WERI-Rb-1 (cell line): ENCODE measurements around the gene PNRC2.
A peak's percentile ranks its signal among the peaks of the same experiment; 100 is the strongest.

Experiments used
- DNase-seq: peaks from one replicate; pipeline ENCODE4 v3.0.0-alpha.2; 2020
- H3K27ac ChIP-seq: fragments of 250-450 bp; sonication (Bioruptor Pico); 2 replicates; pipeline ENCODE4 v1.5.1; 2020; ENCODE audit warnings: mild to moderate bottlenecking, moderate library complexity
- H3K27me3 ChIP-seq: fragments of 250-450 bp; sonication (Bioruptor Pico); 2 replicates; pipeline ENCODE4 v1.5.1; 2021; ENCODE audit warnings: mild to moderate bottlenecking, low read depth, moderate library complexity; ENCODE audit not compliant: insufficient read depth, severe bottlenecking
- H3K36me3 ChIP-seq: fragments of 250-450 bp; sonication (Bioruptor Pico); 2 replicates; pipeline ENCODE4 v1.5.1; 2020; ENCODE audit warnings: mild to moderate bottlenecking, moderate library complexity
- H3K4me3 ChIP-seq: 2 replicates; pipeline ENCODE4 v1.5.1; 2011; ENCODE audit warnings: low read depth, mild to moderate bottlenecking, control low read depth, low read length
- H3K9me3 ChIP-seq: fragments of 250-450 bp; sonication (Bioruptor Pico); 2 replicates; pipeline ENCODE4 v1.5.1; 2021; ENCODE audit warnings: mild to moderate bottlenecking, moderate library complexity; ENCODE audit not compliant: severe bottlenecking
- TF ChIP-seq, protein P1 (sequence below): IDR thresholded peaks from 2 replicates; pipeline ENCODE4 v1.5.1; 2011; ENCODE audit warnings: low read depth, mild to moderate bottlenecking, control low read depth, inconsistent platforms, low read length

PNRC2 gene

GRCh38 chr1:23966973-23967493 is 7.4 kb downstream of the PNRC2 start:
- Histone ChIP-seq H3K4me3 (no peak overlapping the region), H3K27me3 (no peaks in the 10 kb centered on the region), H3K9me3 (no peaks in the 10 kb centered on the region), H3K36me3 (peaks cover 81% of the 10 kb centered on the region), H3K27ac (no peak overlapping the region)
- TF ChIP-seq, protein P1, sequence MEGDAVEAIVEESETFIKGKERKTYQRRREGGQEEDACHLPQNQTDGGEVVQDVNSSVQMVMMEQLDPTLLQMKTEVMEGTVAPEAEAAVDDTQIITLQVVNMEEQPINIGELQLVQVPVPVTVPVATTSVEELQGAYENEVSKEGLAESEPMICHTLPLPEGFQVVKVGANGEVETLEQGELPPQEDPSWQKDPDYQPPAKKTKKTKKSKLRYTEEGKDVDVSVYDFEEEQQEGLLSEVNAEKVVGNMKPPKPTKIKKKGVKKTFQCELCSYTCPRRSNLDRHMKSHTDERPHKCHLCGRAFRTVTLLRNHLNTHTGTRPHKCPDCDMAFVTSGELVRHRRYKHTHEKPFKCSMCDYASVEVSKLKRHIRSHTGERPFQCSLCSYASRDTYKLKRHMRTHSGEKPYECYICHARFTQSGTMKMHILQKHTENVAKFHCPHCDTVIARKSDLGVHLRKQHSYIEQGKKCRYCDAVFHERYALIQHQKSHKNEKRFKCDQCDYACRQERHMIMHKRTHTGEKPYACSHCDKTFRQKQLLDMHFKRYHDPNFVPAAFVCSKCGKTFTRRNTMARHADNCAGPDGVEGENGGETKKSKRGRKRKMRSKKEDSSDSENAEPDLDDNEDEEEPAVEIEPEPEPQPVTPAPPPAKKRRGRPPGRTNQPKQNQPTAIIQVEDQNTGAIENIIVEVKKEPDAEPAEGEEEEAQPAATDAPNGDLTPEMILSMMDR, result no peak
- no peak for DNase-seq

- TF ChIP-seq, protein P1, result no peak
- Histone ChIP-seq H3K4me3 (no peak overlapping the region), H3K27me3 (no peaks in the 10 kb centered on the region), H3K9me3 (no peaks in the 10 kb centered on the region), H3K36me3 (peaks cover 89% of the 10 kb centered on the region), H3K27ac (no peak overlapping the region)
- DNase-seq, result no peak
These were observed 8.2 kb downstream of the PNRC2 start for GRCh38 chr1:23967871-23968270.

GRCh38 chr1:23977187-23977853 is 17.7 kb downstream of the PNRC2 start:
- Histone ChIP-seq H3K36me3 (peaks cover 75% of the 10 kb centered on the region), H3K27ac (no peak overlapping the region)
- TF ChIP-seq, protein P1, result no peak

GRCh38 chr1:23977854-23978191 is 18.2 kb downstream of the PNRC2 start:
- Histone ChIP-seq H3K27me3 (no peaks in the 10 kb centered on the region), H3K27ac (no peak overlapping the region)

More at GRCh38 chr1:23977187-23977853, 17.7 kb downstream of the PNRC2 start:
- Histone ChIP-seq H3K27me3 (no peaks in the 10 kb centered on the region), H3K4me3 (no peak overlapping the region), H3K9me3 (no peaks in the 10 kb centered on the region)
- no peak for DNase-seq

GRCh38 chr1:23978805-23979204 is 19.2 kb downstream of the PNRC2 start:
- peak overlapping the region; percentile 94 for H3K4me3 ChIP-seq
- TF ChIP-seq, protein P1, result no peak
- H3K27ac ChIP-seq, result peak overlapping the region; percentile 100
- no peak for DNase-seq
- peaks cover 60% of the 10 kb centered on the region for H3K36me3 ChIP-seq
- H3K9me3 ChIP-seq, result no peaks in the 10 kb centered on the region
- H3K27me3 ChIP-seq, result no peaks in the 10 kb centered on the region

More at GRCh38 chr1:23977854-23978191, 18.2 kb downstream of the PNRC2 start:
- TF ChIP-seq, protein P1, result no peak
- Histone ChIP-seq H3K9me3 (no peaks in the 10 kb centered on the region), H3K4me3 (no peak overlapping the region), H3K36me3 (peaks cover 70% of the 10 kb centered on the region)
- no peak for DNase-seq
